ENCODE data around the gene ALOX12B. TPM values are rescaled to one million over a fixed set of nuclear protein-coding genes. Genes with fewer than 3 reads are reported as not detected.

ALOX12B gene
- total and polyA plus RNA-seq, 2 of the 13 experiments (the other 11 are each of a cell fraction or from before 2014, with no cell fraction given): 0.13 TPM; not detected in 1

- CTCF ChIA-PET (ENCODE audit: low intra/inter-chr PET ratio, low total read pairs): no interaction called here
- DNase-seq (ENCODE audit: low spot score): no peak
- H3K4me3 ChIP-seq (replicated peaks in 1 of 3; ENCODE audit: insufficient read depth in 1 of 3, low read depth in 2 of 3, low read length in 3 of 3): no peak overlapping the region
- 43% methylated on average over 7 of the region's 9 CpGs for whole genome bisulfite sequencing (ENCODE audit: low lambda C conversion rate)
- no peak overlapping the region for H3K4me2 ChIP-seq (ENCODE audit: low read depth, low read length)
- no peak overlapping the region for H3K27ac ChIP-seq (ENCODE audit: extremely low read length, insufficient read depth, low read length)
- intact Hi-C loops (cut with micrococcal nuclease; ENCODE audit: unreplicated experiment) (no loop called here), in situ Hi-C loops (cut with HindIII; ENCODE audit: extremely low pct_ligation_motif_present, low pct_unique_long_range_greater_than_20kb) (no loop called here)
- no peaks in the 10 kb centered on the region for H3K9me3 ChIP-seq (ENCODE audit: low read length)
- H4K20me1 ChIP-seq (ENCODE audit: insufficient read depth, low read length): no peaks in the 10 kb centered on the region
- POLR2A ChIA-PET: no interaction called here
- H3K79me2 ChIP-seq (ENCODE audit: insufficient read depth, low read length): no peaks in the 10 kb centered on the region
- no peaks in the 10 kb centered on the region for H3K36me3 ChIP-seq (replicated peaks in 1 of 2; ENCODE audit: control insufficient read depth in 1 of 2, insufficient read depth in 2 of 2, low read length in 2 of 2)
- H3K9ac ChIP-seq (ENCODE audit: insufficient read depth, low read depth, low read length): no peak overlapping the region
- FAIRE-seq: no peak
- no peak for ATAC-seq
- BruUV-seq (replicated peaks): no TSS peak
- H2AFZ ChIP-seq (ENCODE audit: low read length): no peak overlapping the region
- no peaks in the 10 kb centered on the region; the same call in 1 of the 2 replicates for H3K4me1 ChIP-seq (ENCODE audit: insufficient read depth, low read length)
- H3K27me3 ChIP-seq (ENCODE audit: control insufficient read depth in 1 of 2, insufficient read depth in 2 of 2, low read length in 2 of 2): peaks cover 9 to 71% of the 10 kb centered on the region in 2 experiments; a peak in 4 of 5 replicates
- no peak for TF ChIP-seq ZNF225 (CRISPR knock-in tag; IDR thresholded peaks at IDR 0.05)
- TF ChIP-seq ZNF703 (CRISPR knock-in tag; IDR thresholded peaks at IDR 0.05; ENCODE audit: borderline replicate concordance): no peak
- no peak for TF ChIP-seq EZH2 (conservative IDR thresholded peaks at IDR 0.05; ENCODE audit: low read depth, low read length)
- no peak for TF ChIP-seq ZNF234 (CRISPR knock-in tag; conservative IDR thresholded peaks at IDR 0.05)
- TF ChIP-seq, protein P1, sequence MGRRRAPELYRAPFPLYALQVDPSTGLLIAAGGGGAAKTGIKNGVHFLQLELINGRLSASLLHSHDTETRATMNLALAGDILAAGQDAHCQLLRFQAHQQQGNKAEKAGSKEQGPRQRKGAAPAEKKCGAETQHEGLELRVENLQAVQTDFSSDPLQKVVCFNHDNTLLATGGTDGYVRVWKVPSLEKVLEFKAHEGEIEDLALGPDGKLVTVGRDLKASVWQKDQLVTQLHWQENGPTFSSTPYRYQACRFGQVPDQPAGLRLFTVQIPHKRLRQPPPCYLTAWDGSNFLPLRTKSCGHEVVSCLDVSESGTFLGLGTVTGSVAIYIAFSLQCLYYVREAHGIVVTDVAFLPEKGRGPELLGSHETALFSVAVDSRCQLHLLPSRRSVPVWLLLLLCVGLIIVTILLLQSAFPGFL (CRISPR knock-in tag; IDR thresholded peaks at IDR 0.05): no peak
- no peak for TF ChIP-seq ARNT (IDR thresholded peaks at IDR 0.05)
- TF ChIP-seq TFE3 (CRISPR knock-in tag; IDR thresholded peaks at IDR 0.05): no peak
- TF ChIP-seq ZFP91 (CRISPR knock-in tag; IDR thresholded peaks at IDR 0.05; ENCODE audit: borderline replicate concordance): no peak
- no peak for TF ChIP-seq CENPT (CRISPR knock-in tag; IDR thresholded peaks at IDR 0.05; ENCODE audit: low read depth)
- TF ChIP-seq ZNF546 (CRISPR knock-in tag; conservative IDR thresholded peaks at IDR 0.05): no peak
- TF ChIP-seq, protein P2, sequence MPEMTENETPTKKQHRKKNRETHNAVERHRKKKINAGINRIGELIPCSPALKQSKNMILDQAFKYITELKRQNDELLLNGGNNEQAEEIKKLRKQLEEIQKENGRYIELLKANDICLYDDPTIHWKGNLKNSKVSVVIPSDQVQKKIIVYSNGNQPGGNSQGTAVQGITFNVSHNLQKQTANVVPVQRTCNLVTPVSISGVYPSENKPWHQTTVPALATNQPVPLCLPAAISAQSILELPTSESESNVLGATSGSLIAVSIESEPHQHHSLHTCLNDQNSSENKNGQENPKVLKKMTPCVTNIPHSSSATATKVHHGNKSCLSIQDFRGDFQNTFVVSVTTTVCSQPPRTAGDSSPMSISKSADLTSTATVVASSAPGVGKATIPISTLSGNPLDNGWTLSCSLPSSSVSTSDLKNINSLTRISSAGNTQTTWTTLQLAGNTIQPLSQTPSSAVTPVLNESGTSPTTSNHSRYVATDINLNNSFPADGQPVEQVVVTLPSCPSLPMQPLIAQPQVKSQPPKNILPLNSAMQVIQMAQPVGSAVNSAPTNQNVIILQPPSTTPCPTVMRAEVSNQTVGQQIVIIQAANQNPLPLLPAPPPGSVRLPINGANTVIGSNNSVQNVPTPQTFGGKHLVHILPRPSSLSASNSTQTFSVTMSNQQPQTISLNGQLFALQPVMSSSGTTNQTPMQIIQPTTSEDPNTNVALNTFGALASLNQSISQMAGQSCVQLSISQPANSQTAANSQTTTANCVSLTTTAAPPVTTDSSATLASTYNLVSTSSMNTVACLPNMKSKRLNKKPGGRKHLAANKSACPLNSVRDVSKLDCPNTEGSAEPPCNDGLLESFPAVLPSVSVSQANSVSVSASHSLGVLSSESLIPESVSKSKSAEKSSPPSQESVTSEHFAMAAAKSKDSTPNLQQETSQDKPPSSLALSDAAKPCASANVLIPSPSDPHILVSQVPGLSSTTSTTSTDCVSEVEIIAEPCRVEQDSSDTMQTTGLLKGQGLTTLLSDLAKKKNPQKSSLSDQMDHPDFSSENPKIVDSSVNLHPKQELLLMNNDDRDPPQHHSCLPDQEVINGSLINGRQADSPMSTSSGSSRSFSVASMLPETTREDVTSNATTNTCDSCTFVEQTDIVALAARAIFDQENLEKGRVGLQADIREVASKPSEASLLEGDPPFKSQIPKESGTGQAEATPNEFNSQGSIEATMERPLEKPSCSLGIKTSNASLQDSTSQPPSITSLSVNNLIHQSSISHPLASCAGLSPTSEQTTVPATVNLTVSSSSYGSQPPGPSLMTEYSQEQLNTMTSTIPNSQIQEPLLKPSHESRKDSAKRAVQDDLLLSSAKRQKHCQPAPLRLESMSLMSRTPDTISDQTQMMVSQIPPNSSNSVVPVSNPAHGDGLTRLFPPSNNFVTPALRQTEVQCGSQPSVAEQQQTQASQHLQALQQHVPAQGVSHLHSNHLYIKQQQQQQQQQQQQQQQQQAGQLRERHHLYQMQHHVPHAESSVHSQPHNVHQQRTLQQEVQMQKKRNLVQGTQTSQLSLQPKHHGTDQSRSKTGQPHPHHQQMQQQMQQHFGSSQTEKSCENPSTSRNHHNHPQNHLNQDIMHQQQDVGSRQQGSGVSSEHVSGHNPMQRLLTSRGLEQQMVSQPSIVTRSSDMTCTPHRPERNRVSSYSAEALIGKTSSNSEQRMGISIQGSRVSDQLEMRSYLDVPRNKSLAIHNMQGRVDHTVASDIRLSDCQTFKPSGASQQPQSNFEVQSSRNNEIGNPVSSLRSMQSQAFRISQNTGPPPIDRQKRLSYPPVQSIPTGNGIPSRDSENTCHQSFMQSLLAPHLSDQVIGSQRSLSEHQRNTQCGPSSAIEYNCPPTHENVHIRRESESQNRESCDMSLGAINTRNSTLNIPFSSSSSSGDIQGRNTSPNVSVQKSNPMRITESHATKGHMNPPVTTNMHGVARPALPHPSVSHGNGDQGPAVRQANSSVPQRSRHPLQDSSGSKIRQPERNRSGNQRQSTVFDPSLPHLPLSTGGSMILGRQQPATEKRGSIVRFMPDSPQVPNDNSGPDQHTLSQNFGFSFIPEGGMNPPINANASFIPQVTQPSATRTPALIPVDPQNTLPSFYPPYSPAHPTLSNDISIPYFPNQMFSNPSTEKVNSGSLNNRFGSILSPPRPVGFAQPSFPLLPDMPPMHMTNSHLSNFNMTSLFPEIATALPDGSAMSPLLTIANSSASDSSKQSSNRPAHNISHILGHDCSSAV (CRISPR knock-in tag; IDR thresholded peaks at IDR 0.05; ENCODE audit: borderline replicate concordance): no peak
These were observed 3.6 kb upstream of the ALOX12B start for GRCh38 chr17:8091033-8091687.

Measured in HepG2 (cell line).